Liver (tissue), 3 donors: ENCODE measurements around the gene AP3M1.

Source experiments
- ATF3 ChIP-seq: IDR thresholded peaks from 2 replicates; pipeline ENCODE4 v1.6.1; 2016; ENCODE audit warnings: antibody characterized with exemption
- FOXA1 ChIP-seq: IDR thresholded peaks from 2 replicates; pipeline ENCODE4 v1.6.1; 2016; ENCODE audit warnings: antibody characterized with exemption
- JUND ChIP-seq, 2 donors: IDR thresholded peaks; 2 replicates each; pipeline ENCODE4 v1.6.1; 2016; ENCODE audit warnings: antibody characterized with exemption in 2 of 2
- NR2F2 ChIP-seq: IDR thresholded peaks from 2 replicates; pipeline ENCODE4 v1.6.1; 2016; ENCODE audit warnings: antibody characterized with exemption
- RAD21 ChIP-seq, 2 donors: IDR thresholded peaks; 2 replicates each; pipeline ENCODE4 v1.6.1; 2016; ENCODE audit warnings: antibody characterized with exemption in 2 of 2, mild to moderate bottlenecking in 2 of 2
- REST ChIP-seq: IDR thresholded peaks from 2 replicates; pipeline ENCODE4 v1.6.1; 2016; ENCODE audit warnings: antibody characterized with exemption, mild to moderate bottlenecking
- SP1 ChIP-seq: IDR thresholded peaks from 2 replicates; pipeline ENCODE4 v1.6.1; 2018; ENCODE audit warnings: antibody characterized with exemption, mild to moderate bottlenecking
- TAF1 ChIP-seq: conservative IDR thresholded peaks from 2 replicates; pipeline ENCODE4 v1.6.1; 2016; ENCODE audit warnings: antibody characterized with exemption, mild to moderate bottlenecking
- YY1 ChIP-seq: IDR thresholded peaks from 2 replicates; pipeline ENCODE4 v1.6.1; 2016; ENCODE audit warnings: antibody characterized with exemption, mild to moderate bottlenecking
- TF ChIP-seq, protein P1 (sequence below): fragments of 150-350 bp; IDR thresholded peaks from 2 replicates; pipeline ENCODE4 v1.5.1; 2017; ENCODE audit warnings: improper control_type of control experiment, low read depth, low read length; ENCODE audit not compliant: missing input control
- TF ChIP-seq, protein P2 (sequence below): IDR thresholded peaks from 2 replicates; pipeline ENCODE4 v1.6.1; 2016; ENCODE audit warnings: antibody characterized with exemption
- donor health status: healthy.
- donor health status: healthy.

- TF ChIP-seq TAF1 = no peak
- TF ChIP-seq RAD21 (IDR thresholded peaks at IDR 0.05) = no peak
- TF ChIP-seq REST = no peak
- no peak for TF ChIP-seq FOXA1
- TF ChIP-seq, protein P1, sequence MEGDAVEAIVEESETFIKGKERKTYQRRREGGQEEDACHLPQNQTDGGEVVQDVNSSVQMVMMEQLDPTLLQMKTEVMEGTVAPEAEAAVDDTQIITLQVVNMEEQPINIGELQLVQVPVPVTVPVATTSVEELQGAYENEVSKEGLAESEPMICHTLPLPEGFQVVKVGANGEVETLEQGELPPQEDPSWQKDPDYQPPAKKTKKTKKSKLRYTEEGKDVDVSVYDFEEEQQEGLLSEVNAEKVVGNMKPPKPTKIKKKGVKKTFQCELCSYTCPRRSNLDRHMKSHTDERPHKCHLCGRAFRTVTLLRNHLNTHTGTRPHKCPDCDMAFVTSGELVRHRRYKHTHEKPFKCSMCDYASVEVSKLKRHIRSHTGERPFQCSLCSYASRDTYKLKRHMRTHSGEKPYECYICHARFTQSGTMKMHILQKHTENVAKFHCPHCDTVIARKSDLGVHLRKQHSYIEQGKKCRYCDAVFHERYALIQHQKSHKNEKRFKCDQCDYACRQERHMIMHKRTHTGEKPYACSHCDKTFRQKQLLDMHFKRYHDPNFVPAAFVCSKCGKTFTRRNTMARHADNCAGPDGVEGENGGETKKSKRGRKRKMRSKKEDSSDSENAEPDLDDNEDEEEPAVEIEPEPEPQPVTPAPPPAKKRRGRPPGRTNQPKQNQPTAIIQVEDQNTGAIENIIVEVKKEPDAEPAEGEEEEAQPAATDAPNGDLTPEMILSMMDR = no peak
- TF ChIP-seq JUND (IDR thresholded peaks at IDR 0.05) = no peak
- TF ChIP-seq ATF3 = no peak
- TF ChIP-seq SP1 = no peak
- TF ChIP-seq, protein P2, sequence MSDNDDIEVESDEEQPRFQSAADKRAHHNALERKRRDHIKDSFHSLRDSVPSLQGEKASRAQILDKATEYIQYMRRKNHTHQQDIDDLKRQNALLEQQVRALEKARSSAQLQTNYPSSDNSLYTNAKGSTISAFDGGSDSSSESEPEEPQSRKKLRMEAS = no peak
- no peak for TF ChIP-seq YY1
- TF ChIP-seq NR2F2 = no peak
Measured at GRCh38 chr10:74109452-74109851, 41.2 kb downstream of the AP3M1 start.
